ENCODE results near the gene TAF4B.
A peak's percentile ranks its signal among the peaks of the same experiment; 100 is the strongest.

DNA sequence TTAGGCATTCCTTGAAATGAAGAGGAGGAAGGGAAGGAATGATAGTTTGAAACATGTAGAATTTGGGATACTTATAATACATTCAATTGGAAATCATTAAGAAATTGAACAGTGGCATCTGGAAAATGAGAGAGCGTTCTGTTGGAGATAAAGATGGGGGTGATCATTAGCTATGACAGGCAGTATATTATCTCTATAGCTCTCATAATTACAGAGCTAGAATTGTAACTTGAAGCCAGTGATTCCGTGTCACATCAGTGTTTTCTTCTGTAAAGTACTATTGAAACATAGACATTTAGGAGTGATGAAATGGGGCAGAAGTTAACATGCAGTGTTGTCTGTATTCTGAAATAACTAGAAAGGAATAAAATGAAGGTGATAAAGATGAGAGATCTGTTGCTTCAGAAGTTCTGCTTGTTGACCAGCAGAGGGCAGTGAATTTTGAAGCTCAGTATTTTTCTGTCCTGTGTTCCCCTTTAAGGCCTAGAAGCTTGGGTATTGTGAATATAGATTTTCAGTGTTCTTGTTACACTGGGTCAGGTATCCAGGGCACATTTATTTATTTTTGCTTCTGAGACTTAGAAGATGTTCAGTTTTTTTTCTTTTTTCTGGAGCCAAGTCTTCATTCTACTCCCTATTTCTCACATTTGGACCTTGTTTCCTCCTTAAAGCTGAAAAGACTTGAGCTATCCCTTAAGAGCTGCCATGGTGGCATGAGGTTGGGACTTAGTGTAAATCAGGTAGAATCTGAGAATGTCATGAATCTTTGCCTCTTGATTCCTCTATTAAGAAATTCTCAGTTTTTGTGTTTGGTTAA lies 157.4 kb downstream of the TAF4B start:
- TF ChIP-seq, protein P1, sequence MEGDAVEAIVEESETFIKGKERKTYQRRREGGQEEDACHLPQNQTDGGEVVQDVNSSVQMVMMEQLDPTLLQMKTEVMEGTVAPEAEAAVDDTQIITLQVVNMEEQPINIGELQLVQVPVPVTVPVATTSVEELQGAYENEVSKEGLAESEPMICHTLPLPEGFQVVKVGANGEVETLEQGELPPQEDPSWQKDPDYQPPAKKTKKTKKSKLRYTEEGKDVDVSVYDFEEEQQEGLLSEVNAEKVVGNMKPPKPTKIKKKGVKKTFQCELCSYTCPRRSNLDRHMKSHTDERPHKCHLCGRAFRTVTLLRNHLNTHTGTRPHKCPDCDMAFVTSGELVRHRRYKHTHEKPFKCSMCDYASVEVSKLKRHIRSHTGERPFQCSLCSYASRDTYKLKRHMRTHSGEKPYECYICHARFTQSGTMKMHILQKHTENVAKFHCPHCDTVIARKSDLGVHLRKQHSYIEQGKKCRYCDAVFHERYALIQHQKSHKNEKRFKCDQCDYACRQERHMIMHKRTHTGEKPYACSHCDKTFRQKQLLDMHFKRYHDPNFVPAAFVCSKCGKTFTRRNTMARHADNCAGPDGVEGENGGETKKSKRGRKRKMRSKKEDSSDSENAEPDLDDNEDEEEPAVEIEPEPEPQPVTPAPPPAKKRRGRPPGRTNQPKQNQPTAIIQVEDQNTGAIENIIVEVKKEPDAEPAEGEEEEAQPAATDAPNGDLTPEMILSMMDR (IDR thresholded peaks at IDR 0.05; ENCODE audit: low read length), result peak; percentile 73
- TF ChIP-seq EZH2 (IDR thresholded peaks at IDR 0.05; ENCODE audit: borderline replicate concordance, low read length), result no peak

Measured in OCI-LY1 (cell line).